Heart left ventricle (tissue), 16 donors: Measurements from ENCODE around the gene C19orf81. TPM values are rescaled to one million over a fixed set of nuclear protein-coding genes. Genes with fewer than 3 reads are reported as not detected.

Source experiments
- ATAC-seq, 4 donors: fragments of 200-7000 bp; cut with Tn5 transposase; one replicate each; pipeline ENCODE4 v1.9.1; 2020 to 2022; ENCODE audit warnings: moderate library complexity in 4 of 4, mild to moderate bottlenecking in 3 of 4, moderate number of reproducible peaks in 1 of 4
- DNase-seq, 5 donors: peaks; one replicate each; pipeline ENCODE4 v3.0.0-alpha.2; 2020
- H3K27ac ChIP-seq, 12 donors: fragments of 200-600 bp; sonication (generic) in 4 of 12; one replicate each; pipeline versions ENCODE4 v1.5.0 to v1.8.0; 2016 to 2022; ENCODE audit warnings: mild to moderate bottlenecking in 2 of 12
- H3K27me3 ChIP-seq, 9 donors: fragments of 200-600 bp; sonication (generic) in 2 of 9; one replicate each; pipeline versions ENCODE4 v1.5.1 to v1.8.0; 2016 to 2022; ENCODE audit warnings: mild to moderate bottlenecking in 3 of 9
- H3K36me3 ChIP-seq, 9 donors: fragments of 200-600 bp; sonication (generic) in 2 of 9; one replicate each; pipeline versions ENCODE4 v1.5.0 to v1.8.0; 2018 to 2022; ENCODE audit warnings: mild to moderate bottlenecking in 2 of 9
- H3K4me1 ChIP-seq, 12 donors: fragments of 200-600 bp; sonication (generic) in 4 of 12; one replicate each; pipeline versions ENCODE4 v1.5.0 to v1.8.0; 2016 to 2022; ENCODE audit warnings: mild to moderate bottlenecking in 3 of 12
- H3K4me3 ChIP-seq, 12 donors: fragments of 200-600 bp; sonication (generic) in 4 of 12; one replicate each; pipeline versions ENCODE4 v1.5.0 to v1.8.0; 2017 to 2022; ENCODE audit warnings: mild to moderate bottlenecking in 9 of 12, moderate library complexity in 4 of 12
- H3K9me3 ChIP-seq, 12 donors: fragments of 200-600 bp; sonication (generic) in 4 of 12; one replicate each; pipeline versions ENCODE4 v1.5.0 to v1.8.0; 2016 to 2022; ENCODE audit warnings: mild to moderate bottlenecking in 1 of 12
- POLR2A ChIP-seq, 2 donors: fragments of 450-650 bp; IDR thresholded peaks; one replicate each; pipeline ENCODE4 v1.6.1; 2017; ENCODE audit warnings: antibody characterized with exemption in 2 of 2, mild to moderate bottlenecking in 2 of 2, moderate library complexity in 2 of 2
- WGBS, 4 donors: extraction: QIAGEN DNeasy Blood & Tissue Kit in 2 of 4; methylation state at CpG; one replicate each; pipeline versions ENCODE4 v1.1.5 to v1.1.7; 2013 to 2018; 5-methylcytosine and 5-hydroxymethylcytosine counted together
- intact Hi-C, 10 donors: fragments of 100-400 bp; cut with DNase I; formaldehyde crosslinking; loops; one replicate each; pipeline versions ENCODE4 v1.11.1 to v1.14.2; 2022
- polyA plus RNA-seq, 2 donors: library from polyadenylated mRNA; stranded (reverse); fragments of 200-250 nt; gene quantifications; one replicate each; pipeline ENCODE4 v1.2.3, GENCODE V29; 2013
- total RNA-seq, 9 donors: library from RNA; depleted of rRNA in 2 of 9; stranded (reverse); fragments of >200 nt in 2 of 9; fragmentation: NEBNext Ultra II Directional in 3 of 9; extraction: Animal tissue kit (Norgen Biotek cat#: 25700) in 3 of 9; gene quantifications; one replicate each; pipeline versions ENCODE4 v1.1.0 to v1.2.4, GENCODE V29; 2016 to 2023
- TF ChIP-seq, protein P1 (sequence below), 12 donors: fragments of 200-600 bp; sonication (generic) in 4 of 12; IDR thresholded peaks; one replicate each; pipeline versions ENCODE4 v1.5.0 to v1.8.0; 2018 to 2022; ENCODE audit warnings: antibody characterized with exemption in 12 of 12, mild to moderate bottlenecking in 5 of 12
- donor health status: ischemic (EF 13 %, LVEDD 7.1; RV severe dilation, severe dysfunction).
- donor health status: healthy with polysubstance abuse.
- donor health status: DM: no; HTN: yes; CAD: no.
- donor health status: DM: no; HTN: no; CAD: no.
- donor health status: ischemic (EF 25% LVEDD 6.9; RV normal size, moderate dysfunction).
- donor health status: ischemic (EF 25% LVEDD 5.7; RV mildly dilated, moderate dysfunction).
- donor health status: healthy.
- donor health status: DM: yes; HTN: yes; CAD: no.
- donor health status: ischemic (EF 35%, LVEDD 5.7; RV mildly dilated, moderate dysfunction).
- donor health status: nonischemic (EF 11% LVEDD 7.7; RV severe dilation, severe dysfunction).
- donor health status: DM: yes; HTN: yes; CAD: no.
- donor health status: PGD.
- donor health status: ischemic (EF 29% LVEDD 5.4; RV normal size, mild dysfunction).
- donor health status: nonischemic (EF 23%, LVEDD 6.1; RV moderate dilation, normal function).

Gene C19orf81
- total and polyA plus RNA-seq, 11 donors, result 0.65 to 3.6 (median 1.7) TPM; not detected in 4

DNA sequence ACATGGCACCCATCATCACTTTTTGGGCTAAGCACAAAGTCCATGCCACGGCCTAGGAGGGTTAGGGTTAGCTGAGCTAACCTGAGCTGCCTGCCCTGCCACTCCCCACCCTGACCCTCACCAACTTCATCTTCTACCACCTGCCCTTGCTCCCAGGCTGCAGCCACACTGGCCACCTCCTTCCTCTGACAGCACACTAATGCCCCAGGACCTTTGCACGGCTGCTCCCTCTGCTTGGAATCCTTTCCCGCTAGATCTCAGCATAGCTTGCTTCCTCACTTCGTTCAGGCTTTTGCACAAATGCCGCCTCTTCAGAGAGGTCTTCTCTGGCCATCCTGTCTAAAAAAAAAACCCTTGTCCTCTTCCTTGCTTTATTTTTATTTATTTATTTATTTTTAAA lies 57.1 kb downstream of the C19orf81 start:
- no peaks in the 10 kb centered on the region for H3K36me3 ChIP-seq
- TF ChIP-seq, protein P1, sequence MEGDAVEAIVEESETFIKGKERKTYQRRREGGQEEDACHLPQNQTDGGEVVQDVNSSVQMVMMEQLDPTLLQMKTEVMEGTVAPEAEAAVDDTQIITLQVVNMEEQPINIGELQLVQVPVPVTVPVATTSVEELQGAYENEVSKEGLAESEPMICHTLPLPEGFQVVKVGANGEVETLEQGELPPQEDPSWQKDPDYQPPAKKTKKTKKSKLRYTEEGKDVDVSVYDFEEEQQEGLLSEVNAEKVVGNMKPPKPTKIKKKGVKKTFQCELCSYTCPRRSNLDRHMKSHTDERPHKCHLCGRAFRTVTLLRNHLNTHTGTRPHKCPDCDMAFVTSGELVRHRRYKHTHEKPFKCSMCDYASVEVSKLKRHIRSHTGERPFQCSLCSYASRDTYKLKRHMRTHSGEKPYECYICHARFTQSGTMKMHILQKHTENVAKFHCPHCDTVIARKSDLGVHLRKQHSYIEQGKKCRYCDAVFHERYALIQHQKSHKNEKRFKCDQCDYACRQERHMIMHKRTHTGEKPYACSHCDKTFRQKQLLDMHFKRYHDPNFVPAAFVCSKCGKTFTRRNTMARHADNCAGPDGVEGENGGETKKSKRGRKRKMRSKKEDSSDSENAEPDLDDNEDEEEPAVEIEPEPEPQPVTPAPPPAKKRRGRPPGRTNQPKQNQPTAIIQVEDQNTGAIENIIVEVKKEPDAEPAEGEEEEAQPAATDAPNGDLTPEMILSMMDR (IDR thresholded peaks at IDR 0.05), result no peak
- TF ChIP-seq POLR2A (IDR thresholded peaks at IDR 0.05), result no peak
- H3K27ac ChIP-seq, result no peak overlapping the region
- H3K4me3 ChIP-seq, result no peak overlapping the region
- no peak for ATAC-seq
- H3K27me3 ChIP-seq, result peaks cover 3 to 47% (median 12%) of the 10 kb centered on the region in 9 donors
- H3K4me1 ChIP-seq, result no peaks in the 10 kb centered on the region
- WGBS, 4 donors, result 63 to 70% (median 67%) methylated on average over 5 of the region's 5 CpGs
- DNase-seq, result no peak
- no peaks in the 10 kb centered on the region for H3K9me3 ChIP-seq
- intact Hi-C loops, result loop anchor here in 3 of 10 donors (5.0 to 10.0 kb wide), 2 partner anchors 76 to 78 kb away; no protein-coding TSS in a partner anchor

DNA sequence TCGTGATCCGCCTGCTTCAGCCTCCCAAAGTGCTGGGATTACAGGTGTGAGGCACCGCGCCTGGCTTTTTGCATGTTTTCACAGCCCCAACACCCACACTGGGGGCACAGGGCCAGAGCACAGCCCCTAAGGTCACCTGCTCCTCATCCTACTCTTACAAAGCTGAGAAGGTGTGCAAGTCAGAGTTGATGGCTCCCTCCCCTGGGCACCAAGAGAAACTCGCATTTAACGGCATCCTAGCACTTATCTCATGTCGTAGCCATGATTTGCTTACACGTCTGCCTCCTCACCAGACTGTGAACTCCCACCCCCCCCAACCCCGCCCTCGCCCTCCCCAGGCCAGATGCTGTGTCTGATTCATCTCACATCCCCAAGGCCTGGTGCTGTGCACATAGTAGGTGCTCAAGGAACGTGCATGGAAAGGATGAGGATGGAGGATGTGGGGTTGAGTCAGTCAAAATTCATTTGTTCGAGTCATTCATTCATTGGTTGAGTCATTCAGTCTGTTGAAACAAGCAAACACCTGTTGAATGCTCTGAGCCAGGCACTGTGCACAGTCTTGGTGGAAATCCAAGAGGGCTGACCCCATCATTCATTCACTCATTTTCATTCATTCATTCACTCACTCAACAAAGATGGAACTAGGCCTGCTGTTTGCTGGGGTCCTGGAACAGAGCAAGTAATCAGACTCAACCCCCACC lies 59.1 kb downstream of the C19orf81 start:
- Histone ChIP-seq H3K36me3 (no peaks in the 10 kb centered on the region), H3K9me3 (no peaks in the 10 kb centered on the region), H3K27me3 (peaks cover 0 to 43% (median 4%) of the 10 kb centered on the region in 9 donors), H3K27ac (no peak overlapping the region), H3K4me1 (no peaks in the 10 kb centered on the region), H3K4me3 (no peak overlapping the region)
- no peak for TF ChIP-seq POLR2A (IDR thresholded peaks at IDR 0.05)
- TF ChIP-seq, protein P1 (IDR thresholded peaks at IDR 0.05), result no peak
- intact Hi-C loops, result loop anchor here in 3 of 10 donors (5.0 to 10.0 kb wide), 2 partner anchors 74 to 76 kb away; no protein-coding TSS in a partner anchor
- peak in 1 of 5 donors; percentile 7 for DNase-seq
- WGBS, 4 donors, result 63 to 74% (median 66%) methylated on average over 12 of the region's 12 CpGs
- ATAC-seq, result no peak

Other genes with a start within 250 kb of the C19orf81 start
- under 1 TPM in 2 of 9 donors, not detected in 7; 0.16 to 0.53 TPM for gene SPIB, start 230.5 kb upstream of the C19orf81 start, total RNA-seq
- gene SPIB, start 230.5 kb upstream of the C19orf81 start, polyA plus RNA-seq, result under 1 TPM in 1 of 2 donors, not detected in 1; 0.10 TPM
- gene MYBPC2, start 216.6 kb upstream of the C19orf81 start, total RNA-seq, result under 1 TPM in 3 of 9 donors, not detected in 6; 0.09 to 0.35 (median 0.28) TPM
- gene MYBPC2, start 216.6 kb upstream of the C19orf81 start, polyA plus RNA-seq, result not detected
- 100 to 1,000 TPM in 4 of 9 donors, 10 to 100 TPM in 5; 72.8 to 138 (median 91.1) TPM for gene EMC10, start 172.9 kb upstream of the C19orf81 start, total RNA-seq
- gene EMC10, start 172.9 kb upstream of the C19orf81 start, polyA plus RNA-seq, result 100 to 1,000 TPM in 1 of 2 donors, 10 to 100 TPM in 1; 95.3 to 108 TPM
- 1 to 10 TPM in 6 of 9 donors, under 1 TPM in 3; 0.51 to 6.4 (median 1.6) TPM for gene GARIN5A, start 172.6 kb upstream of the C19orf81 start, total RNA-seq
- 1 to 10 TPM; 1.1 to 3.0 TPM for gene GARIN5A, start 172.6 kb upstream of the C19orf81 start, polyA plus RNA-seq
- gene JOSD2, start 138.3 kb upstream of the C19orf81 start, total RNA-seq, result 10 to 100 TPM; 18.7 to 43.8 (median 29.5) TPM
- gene JOSD2, start 138.3 kb upstream of the C19orf81 start, polyA plus RNA-seq, result 10 to 100 TPM; 47.7 to 49.7 TPM
- not detected for gene ASPDH, start 135.5 kb upstream of the C19orf81 start, total RNA-seq
- not detected for gene ASPDH, start 135.5 kb upstream of the C19orf81 start, polyA plus RNA-seq
- 1 to 10 TPM in 4 of 9 donors, under 1 TPM in 5; 0.35 to 2.4 (median 0.87) TPM for gene LRRC4B, start 81.0 kb upstream of the C19orf81 start, total RNA-seq
- 1 to 10 TPM in 1 of 2 donors, under 1 TPM in 1; 0.97 to 1.0 TPM for gene LRRC4B, start 81.0 kb upstream of the C19orf81 start, polyA plus RNA-seq
- gene SYT3, start 9.6 kb upstream of the C19orf81 start, total RNA-seq, result under 1 TPM in 4 of 9 donors, not detected in 5; 0.17 to 0.75 (median 0.25) TPM
- gene SYT3, start 9.6 kb upstream of the C19orf81 start, polyA plus RNA-seq, result under 1 TPM in 1 of 2 donors, not detected in 1; 0.06 TPM
- 1 to 10 TPM in 1 of 9 donors, under 1 TPM in 7, not detected in 1; 0.28 to 2.1 (median 0.49) TPM for gene SHANK1, start 70.4 kb downstream of the C19orf81 start, total RNA-seq
- gene SHANK1, start 70.4 kb downstream of the C19orf81 start, polyA plus RNA-seq, result under 1 TPM; 0.03 to 0.23 TPM
- gene CLEC11A, start 73.9 kb downstream of the C19orf81 start, total RNA-seq, result 10 to 100 TPM in 1 of 9 donors, 1 to 10 TPM in 8; 2.4 to 16.6 (median 4.2) TPM
- gene CLEC11A, start 73.9 kb downstream of the C19orf81 start, polyA plus RNA-seq, result 1 to 10 TPM; 2.4 to 7.2 TPM
- gene GPR32, start 121.0 kb downstream of the C19orf81 start, total RNA-seq, result not detected
- not detected for gene GPR32, start 121.0 kb downstream of the C19orf81 start, polyA plus RNA-seq
- not detected for gene ACP4, start 141.0 kb downstream of the C19orf81 start, total RNA-seq
- not detected for gene ACP4, start 141.0 kb downstream of the C19orf81 start, polyA plus RNA-seq
- gene KLK1, start 174.3 kb downstream of the C19orf81 start, total RNA-seq, result 1 to 10 TPM in 1 of 9 donors, under 1 TPM in 3, not detected in 5; 0.53 to 1.4 (median 0.74) TPM
- gene KLK1, start 174.3 kb downstream of the C19orf81 start, polyA plus RNA-seq, result under 1 TPM; 0.50 to 0.51 TPM
- gene KLK15, start 184.1 kb downstream of the C19orf81 start, total RNA-seq, result not detected
- not detected for gene KLK15, start 184.1 kb downstream of the C19orf81 start, polyA plus RNA-seq
- not detected for gene KLK3, start 205.5 kb downstream of the C19orf81 start, total RNA-seq
- gene KLK3, start 205.5 kb downstream of the C19orf81 start, polyA plus RNA-seq, result not detected
- not detected for gene KLK2, start 224.0 kb downstream of the C19orf81 start, total RNA-seq
- gene KLK2, start 224.0 kb downstream of the C19orf81 start, polyA plus RNA-seq, result not detected